HG03571 (cell line): ENCODE measurements around the gene KYNU.
"Not testable (repeated sequence)": the region's sequence is repeated elsewhere in the genome, so short reads cannot be mapped to it uniquely, and the experiment has no call there.

Source experiments
- ATAC-seq: cut with Tn5 transposase; IDR thresholded peaks from one replicate; pipeline ENCODE4 v1.9.1; 2021; ENCODE audit not compliant: unreplicated experiment

The KYNU gene

DNA sequence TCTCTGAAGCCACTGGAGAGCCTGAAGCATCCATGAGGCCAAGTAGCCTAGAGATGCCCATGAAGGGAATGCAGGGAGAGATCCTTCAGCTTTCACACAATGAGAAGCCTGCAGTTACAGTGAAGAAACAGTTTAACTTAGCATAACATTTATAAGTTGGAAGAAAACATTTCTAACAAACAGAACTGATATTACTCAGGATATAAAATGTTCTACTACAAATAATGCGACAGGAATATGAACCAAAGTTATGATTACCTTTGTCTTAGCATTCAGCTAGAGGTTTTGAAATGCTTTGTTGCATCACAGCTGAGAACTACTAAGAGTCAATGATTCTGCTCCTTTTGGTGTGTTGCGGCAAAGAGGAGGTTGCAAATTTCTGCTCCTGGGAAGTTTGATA lies 6.9 kb upstream of the KYNU start:
- no peak for ATAC-seq

DNA sequence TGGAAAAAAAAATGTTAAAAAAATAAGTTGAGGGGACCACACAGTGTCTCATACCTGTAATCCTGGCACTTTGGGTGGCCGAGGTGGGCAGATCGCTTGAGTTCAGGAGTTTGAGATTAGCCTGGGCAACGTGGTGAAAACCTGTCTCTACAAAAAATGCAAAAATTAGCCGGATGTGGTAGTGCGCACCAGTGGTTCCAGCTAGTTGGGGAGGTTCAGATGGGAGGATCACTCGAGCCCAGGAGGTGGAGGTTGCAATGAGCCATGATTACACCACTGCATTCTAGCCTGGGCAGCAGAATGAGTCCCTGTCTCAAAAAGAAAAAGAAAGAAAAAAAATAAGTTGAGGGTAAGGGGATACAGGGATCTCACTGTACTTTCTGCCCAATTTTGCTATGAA lies 6.1 kb upstream of the KYNU start:
- no peak for ATAC-seq

DNA sequence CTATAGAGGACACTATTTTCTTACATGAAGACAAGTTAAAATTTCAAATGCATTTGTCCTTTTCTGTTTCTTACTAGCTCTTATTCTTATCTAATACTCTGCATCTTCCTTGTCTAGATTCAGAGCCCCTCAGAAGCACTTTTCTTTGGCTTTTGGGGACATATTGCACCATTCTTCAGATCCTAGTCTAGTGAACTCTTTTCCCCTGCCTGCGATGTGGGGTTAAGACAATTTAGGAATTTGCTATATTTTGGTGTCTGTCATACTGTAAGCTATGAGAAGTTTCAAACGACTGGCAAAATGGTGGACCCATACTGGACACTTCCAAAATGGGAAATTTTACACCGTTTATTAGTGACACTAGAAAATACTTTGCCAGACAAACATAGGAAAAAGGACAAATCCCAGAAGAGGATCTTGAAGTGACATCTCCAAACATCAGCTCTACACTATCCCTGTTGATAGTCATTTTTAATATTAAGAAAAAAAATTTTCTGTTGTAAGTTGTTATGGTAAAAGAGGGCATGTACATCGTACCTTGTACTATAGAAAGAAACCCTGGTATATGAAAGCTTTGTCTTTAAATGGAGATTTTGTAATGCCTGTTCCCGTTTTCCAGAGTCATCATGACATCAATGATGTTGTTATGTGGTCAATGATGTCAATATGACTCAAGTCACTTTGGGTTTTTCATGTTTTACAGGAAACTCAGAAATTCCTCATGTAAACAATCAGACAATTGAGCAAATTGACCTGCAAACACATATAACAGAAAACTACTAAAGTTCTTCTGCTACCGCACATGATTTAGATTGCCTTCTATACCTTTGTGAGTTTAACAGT lies 4.4 kb upstream of the KYNU start:
- no peak for ATAC-seq

DNA sequence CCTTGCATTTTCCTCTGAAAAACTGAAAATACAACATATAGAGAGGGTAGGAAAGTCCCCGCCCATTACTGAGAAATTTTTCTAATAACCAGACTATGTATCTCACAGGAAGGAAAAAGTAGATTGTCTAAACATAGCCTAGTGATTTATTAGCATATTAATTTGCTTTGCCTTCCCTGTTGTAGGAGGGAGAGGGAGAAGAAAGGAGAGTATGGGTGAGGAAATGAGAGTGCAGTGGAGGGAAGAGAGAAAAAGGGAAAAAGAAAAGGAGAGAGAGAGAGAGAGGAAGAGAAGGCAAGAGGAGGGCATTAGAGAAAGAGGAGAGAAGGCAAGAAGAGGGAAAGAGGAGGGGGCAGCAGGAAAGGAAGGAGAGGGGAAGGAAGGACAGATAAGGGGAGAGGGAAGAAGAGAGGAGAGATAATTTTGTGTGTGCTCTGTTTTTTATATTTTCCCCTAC lies 3.6 kb upstream of the KYNU start:
- ATAC-seq = no peak

DNA sequence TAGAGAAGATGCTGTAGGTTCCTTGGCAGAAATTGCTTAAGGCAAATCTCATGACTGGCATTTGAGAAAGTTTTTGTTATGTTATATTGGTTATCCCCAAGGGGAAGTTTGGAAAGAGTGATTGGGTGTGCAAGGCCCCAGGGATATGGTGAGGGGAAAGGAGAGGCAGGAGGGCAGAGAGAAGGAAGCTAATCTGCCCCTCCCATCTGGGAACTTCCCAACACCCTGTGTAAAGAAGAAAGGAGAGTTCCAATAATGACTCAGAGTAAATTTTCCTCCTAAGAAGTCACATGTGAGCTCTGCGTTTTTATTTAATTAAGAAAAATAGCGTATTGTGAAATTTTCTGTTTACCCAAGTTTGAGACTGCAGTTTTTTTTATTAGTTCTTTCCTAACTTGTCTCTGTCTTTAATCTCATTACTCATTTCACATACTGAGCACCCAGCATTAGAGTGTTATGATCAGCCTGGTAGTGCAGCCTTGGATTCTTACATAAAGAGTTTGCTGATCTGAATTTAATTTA lies 3.1 kb upstream of the KYNU start:
- no peak for ATAC-seq

DNA sequence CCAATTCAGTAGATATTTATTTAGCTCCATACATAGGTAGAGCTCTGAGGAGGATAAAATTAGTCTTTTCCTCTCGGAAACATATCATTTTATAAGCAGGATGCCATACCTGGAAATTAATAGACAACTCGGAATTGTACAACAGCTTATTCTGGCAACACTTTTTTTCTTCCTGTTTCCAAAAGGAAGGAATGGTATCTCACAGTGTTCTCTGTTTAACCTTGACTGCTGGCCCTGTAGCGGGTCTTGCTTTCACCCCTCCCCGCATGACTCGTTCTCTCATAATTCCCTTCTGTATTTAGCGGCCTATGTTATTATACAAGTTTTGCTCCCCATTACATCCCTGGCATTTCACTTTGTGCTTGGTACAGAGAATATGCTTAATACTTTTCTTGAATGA lies 2.5 kb upstream of the KYNU start:
- ATAC-seq = no peak

DNA sequence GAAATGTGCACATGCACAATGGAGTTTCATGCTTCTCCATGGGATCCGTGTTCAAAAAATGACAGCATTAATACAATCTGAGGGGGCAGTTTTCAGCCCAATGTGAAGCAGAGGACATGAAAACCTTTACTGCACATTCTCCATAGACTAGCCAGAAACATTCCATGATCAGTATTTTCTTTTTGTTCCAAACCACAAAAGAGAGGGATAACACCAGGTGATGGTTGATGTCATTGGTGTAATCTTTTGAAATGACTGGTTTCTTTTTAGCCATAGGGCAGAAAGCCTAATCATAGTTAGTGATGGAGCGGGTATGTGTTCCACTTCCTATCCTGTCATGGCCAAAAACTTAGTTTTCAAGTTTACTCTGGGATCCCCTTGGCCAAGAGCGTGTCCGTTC lies 1.8 kb upstream of the KYNU start:
- ATAC-seq = no peak

DNA sequence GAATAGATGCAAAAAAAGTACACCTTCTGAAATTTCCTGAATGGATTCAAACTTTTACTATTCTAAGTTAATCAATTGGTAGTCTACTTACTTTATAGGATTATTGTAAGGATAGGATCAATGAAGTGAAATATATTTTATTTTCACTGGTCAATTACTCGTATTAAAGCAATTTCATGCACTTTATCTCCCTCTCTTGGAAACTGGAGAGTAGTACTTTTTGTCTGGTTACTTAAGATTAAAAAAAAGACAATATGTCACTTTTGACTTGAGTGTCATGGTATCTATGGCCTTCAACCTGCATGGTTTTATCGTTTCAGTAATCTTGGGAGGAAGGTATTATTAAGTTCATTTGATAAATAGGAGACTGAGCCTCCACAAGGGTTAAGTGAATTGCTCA lies 1.0 kb upstream of the KYNU start:
- no peak for ATAC-seq

DNA sequence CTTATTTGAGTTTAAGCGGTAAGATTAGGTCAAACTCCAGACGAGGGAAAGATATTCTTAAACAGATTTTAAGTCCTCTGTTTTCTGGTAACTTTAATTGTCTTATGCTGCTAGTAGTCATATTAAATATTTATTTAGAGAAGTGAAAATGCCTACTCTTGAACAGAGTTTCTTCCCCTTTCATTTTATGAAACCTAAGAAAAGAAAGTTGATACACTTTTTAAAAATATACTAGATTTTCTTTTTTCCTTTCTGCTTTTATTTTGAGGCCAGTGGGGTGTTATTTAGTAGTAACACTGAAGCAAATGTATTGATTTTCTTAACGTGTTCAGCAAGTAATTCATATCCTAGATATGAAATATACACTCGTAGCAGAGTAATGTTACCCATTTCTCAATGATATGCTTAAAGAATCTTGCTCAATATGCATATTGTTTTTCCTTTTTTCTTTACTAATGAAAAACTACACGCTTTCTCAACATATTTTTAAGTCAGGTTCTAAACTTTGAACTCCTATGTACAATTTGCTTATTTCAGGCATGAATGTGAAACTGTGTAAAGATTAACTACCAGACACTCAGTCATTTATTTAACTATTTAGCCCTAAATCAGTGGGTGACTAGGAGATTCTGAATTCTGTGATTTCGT lies 691 bp downstream of the KYNU start:
- ATAC-seq = peak; percentile 25

DNA sequence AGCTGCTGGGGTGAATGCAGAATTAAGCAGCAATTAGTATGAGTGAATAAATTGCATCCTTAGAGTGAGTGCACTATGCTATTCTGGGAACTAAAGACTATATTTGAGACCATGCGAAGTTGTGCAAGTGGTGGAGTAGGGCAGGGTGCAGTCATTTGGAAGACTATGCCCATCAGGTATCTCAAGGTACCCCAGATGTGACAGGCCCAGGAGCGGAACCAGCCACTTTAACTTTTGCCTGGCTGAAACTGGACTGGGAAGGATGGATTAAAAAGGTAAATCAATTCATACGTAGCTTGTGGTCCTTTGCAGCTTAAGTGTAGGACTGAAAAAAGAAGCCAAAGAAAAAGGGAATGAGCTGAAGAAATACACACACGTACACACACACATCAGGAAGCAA lies 1.7 kb downstream of the KYNU start:
- no peak for ATAC-seq

DNA sequence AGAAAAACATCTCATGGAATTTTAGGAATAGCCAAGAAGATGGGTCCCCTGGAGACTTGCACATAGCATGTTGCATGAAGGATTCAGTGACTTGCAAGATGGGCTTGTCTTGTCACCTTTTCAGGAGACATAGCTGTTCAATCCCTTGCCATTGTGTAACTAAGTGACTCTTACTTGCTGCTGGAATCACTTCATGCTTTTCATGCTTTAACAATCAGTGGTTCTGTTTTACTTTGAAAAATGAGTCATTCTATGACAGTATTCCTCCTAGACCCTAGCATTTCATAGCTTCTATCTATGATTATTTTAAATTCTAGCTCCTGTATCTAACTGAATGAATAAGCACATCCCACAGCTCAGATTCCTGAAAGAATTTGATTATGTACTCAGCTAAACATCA lies 2.8 kb downstream of the KYNU start:
- no peak for ATAC-seq

DNA sequence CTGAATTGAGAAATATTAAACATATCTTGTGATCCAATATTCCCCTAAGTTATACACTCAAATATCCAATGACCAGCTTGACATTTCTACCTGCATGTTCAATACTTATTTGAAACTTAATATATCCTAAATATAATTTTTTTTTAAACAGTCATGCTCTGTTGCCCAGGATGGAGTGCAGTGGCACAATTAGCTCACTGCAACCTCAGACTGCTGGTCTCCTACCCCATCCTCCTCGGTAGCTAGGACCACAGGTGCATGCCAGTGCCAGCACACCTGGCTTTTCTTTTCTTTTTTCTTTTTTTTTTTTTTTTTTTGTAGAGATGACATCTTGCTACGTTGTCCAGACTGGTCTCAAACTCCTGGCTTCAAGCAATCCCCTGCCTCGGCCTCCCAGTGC lies 4.2 kb downstream of the KYNU start:
- no peak for ATAC-seq

DNA sequence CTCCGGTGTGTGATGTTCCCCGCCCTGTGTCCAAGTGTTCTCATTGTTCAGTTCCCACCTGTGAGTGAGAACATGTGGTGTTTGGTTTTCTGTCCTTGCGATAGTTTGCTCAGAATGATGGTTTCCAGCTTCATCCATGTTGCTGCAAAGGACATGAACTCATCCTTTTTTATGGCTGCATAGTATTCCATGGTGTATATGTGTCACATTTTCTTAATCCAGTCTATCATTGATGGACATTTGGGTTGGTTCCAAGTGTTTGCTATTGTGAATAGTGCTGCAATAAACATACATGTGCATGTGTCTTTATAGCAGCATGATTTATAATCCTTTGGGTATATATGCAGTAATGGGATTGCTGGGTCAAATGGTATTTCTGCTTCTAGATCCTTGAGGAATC lies 5.0 kb downstream of the KYNU start:
- ATAC-seq = not testable (repeated sequence)

DNA sequence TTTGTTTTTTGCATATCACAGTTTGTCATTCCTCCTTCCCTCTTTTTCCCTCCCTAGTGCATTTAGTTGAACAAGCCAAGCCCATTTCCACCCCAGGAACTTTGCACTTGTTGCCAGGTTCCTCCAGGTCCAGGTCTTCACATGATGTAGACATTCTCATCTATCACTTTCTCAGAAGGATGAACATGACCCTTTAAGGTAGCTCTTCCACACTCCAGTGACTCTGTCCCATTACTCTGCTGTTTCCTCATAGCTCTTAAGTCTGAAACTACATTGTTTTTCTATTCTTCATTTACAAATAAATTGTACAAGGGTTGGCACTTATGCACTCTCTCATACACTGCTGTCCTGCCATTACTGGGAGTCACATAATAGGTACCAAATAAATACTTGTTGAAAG lies 6.1 kb downstream of the KYNU start:
- ATAC-seq = no peak

DNA sequence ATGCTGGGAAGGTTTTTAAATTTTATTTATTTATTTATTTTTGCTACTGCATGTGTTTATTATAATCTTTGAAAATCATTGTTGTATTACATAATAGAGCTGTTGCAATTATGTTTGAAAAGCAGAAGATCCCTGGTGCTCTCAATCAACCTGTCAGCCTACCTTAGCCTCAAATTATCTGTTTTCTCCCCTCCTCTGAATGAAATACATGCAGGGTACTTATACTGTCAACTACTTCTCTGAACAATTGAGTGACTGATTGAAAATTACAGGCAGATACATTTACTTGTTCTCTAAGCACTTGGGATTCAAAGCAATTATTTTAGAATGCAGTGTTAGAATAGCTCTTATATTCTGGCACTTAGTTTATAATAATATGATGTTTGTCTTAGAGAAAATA lies 8.1 kb downstream of the KYNU start:
- no peak for ATAC-seq

DNA sequence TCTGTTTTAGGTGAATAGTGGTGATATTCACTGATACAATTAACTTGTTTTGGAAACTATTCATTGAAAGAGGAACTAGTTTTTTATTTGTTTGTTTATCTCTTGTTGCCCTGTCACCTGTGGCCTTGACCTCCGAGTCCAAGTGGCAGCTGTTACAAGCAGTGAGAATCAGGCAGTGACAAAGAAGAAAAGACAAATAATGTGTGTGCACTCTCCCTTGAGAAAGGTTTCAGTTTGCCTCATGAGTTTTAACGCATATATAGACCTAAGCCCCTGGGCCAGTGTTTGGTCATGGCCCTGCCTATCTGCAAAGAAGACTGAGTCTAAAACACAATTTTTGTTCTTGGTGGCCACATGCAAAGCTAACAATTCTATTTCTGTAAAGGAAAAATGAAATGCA lies 15.3 kb downstream of the KYNU start:
- ATAC-seq = peak; percentile 98

DNA sequence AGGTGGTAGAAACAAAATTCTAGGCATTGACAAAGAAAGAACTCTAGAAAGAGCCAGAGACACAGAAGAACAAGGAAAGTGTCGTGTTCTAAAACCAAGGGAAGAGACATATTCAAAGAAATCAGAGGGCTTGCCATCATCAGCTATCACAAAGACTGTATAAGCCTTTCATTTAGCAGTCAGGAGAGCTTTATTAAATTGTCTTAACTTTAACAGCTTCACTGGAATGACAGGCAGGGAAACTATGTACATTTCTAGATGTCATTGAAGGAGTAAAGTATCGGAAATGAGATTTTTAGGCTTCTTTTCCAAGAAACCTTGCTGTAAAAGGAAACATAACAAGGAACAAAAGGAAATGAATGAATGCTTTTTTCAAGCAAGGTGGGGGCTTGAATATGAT lies 15.8 kb downstream of the KYNU start:
- no peak for ATAC-seq

DNA sequence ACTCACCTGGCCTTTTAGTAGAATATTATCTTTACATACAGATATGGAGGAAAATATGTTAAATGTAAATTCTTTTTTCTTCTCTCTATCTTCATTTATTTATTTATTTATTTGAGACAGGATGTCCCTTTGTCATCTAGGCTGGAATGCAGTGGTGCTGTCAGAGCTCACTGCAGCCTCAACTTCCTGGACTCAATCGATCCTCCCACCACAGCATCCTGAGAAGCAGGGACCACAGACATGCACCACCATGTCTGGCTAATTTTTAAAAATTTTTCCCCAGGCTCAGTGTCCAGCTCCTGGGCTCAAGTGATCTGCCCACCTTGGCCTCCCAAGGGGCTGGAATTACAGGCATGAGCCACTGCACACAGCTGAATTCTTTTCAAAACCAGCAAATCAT lies 20.3 kb downstream of the KYNU start:
- peak; percentile 65 for ATAC-seq

DNA sequence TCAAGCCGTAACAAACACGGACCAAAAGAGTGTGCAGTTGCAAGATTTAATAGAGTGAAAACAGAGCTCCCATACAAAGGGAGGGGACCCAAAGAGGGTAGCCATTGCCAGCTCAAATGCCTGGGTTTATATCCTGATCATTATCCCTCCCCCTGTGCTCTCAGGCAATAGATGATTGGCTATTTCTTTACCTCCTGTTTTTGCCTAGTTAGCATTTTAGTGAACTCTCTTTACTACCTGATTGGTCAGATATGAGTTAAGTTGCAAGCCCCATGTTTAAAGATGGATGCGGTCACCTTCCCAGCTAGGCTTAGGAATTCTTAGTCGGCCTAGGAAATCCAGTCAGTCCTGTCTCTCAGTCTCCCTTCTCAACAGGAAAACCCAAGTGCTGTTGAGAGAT lies 22.9 kb downstream of the KYNU start:
- ATAC-seq = not testable (repeated sequence)

DNA sequence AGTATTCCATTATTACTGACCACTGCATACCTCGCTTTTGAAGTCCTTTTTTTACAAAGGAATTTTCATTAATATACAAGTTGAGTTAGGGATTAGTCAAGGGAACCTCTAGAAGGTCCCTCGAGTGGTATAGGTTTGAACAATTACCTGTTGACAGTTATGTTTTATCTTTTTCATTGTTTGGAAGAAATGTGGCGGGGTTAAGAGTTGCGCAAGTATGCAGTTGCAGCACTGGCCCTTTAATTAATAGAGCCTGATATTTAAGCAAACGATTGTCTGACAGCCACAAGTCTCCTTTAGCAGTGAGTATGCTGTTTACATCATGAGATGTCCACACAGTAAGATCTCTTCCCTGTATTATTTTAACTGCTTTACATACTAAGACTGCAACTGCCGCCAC lies 24.3 kb downstream of the KYNU start:
- no peak for ATAC-seq

DNA sequence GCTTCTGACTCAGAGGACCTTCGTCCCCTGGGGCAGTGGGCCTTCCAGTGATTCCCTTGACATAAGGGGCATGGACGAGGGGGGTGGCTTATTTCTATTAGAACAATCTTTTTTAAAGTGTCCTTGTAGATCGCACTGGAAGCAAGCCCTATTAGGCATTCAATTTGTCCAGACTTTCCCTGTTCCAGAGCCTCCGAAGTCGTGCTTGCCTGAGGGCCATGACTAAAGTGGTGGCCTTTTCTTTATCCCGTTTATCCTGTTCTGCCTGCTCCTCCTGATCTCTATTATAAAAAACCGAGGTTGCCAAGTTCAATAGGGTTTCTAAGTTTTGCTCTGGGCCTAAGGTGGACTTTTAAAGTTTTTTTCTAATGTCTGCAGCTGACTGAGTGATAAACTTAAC lies 26.3 kb downstream of the KYNU start:
- not testable (repeated sequence) for ATAC-seq

DNA sequence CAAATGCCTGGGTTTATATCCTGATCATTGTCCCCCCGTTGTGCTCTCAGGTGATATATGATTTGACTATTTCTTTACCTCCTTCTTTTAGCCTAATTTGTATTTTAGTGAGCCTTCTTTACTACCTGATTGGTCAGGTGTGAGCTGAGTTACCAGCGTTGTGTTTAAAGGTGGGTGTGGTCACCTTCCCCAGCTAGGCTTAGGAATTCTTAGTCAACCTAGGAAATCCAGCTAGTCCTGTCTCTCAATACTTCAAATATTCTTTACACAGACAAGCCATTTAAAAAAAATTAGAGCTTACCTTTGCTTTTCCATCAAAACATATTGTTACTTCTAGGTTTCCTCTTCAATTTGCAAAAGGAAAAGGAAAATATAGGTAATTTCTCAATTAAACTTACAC lies 30.2 kb downstream of the KYNU start:
- ATAC-seq = no peak
